Esophagus mucosa (tissue), 1 donor: ENCODE results near the gene TRABD. TPM values are rescaled to one million over a fixed set of nuclear protein-coding genes. Genes with fewer than 3 reads are reported as not detected.
A peak's percentile ranks its signal among the peaks of the same experiment; 100 is the strongest.
"Not testable (repeated sequence)": the region's sequence is repeated elsewhere in the genome, so short reads cannot be mapped to it uniquely, and the experiment has no call there.

Experiments
- ATAC-seq: fragments of 200-7000 bp; cut with Tn5 transposase; one replicate; pipeline ENCODE4 v1.9.1; 2020
- total RNA-seq: library from RNA; stranded (reverse); gene quantifications from one replicate; pipeline ENCODE4 v1.2.4, GENCODE V29; 2023
- donor health status: DM: yes; HTN: yes; CAD: no.

Gene TRABD
- total RNA-seq: 32.6 TPM

- ATAC-seq: peak; percentile 74
Measured at GRCh38 chr22:50185375-50186087, at the start of gene TRABD. TRABD (plus strand) TSS chr22:50185913; CDS start chr22:50193061, 7,148 bp downstream.

GRCh38 chr22:50136581-50137015 is 49.1 kb upstream of the TRABD start:
- ATAC-seq: peak; percentile 14

GRCh38 chr22:50137277-50137676 is 48.4 kb upstream of the TRABD start:
- not testable (repeated sequence) for ATAC-seq

GRCh38 chr22:50138041-50138440 is 47.7 kb upstream of the TRABD start:
- ATAC-seq: no peak

GRCh38 chr22:50138988-50139387 is 46.7 kb upstream of the TRABD start:
- ATAC-seq: no peak

- peak; percentile 84 for ATAC-seq
Measured at GRCh38 chr22:50139843-50140415, 45.8 kb upstream of the TRABD start.

- ATAC-seq: no peak
Measured at GRCh38 chr22:50140615-50141014, 45.1 kb upstream of the TRABD start.

GRCh38 chr22:50141462-50141861 is 44.3 kb upstream of the TRABD start:
- ATAC-seq: no peak

GRCh38 chr22:50141891-50142363 is 43.8 kb upstream of the TRABD start:
- no peak for ATAC-seq

GRCh38 chr22:50143096-50143495 is 42.6 kb upstream of the TRABD start:
- no peak for ATAC-seq

- no peak for ATAC-seq
Measured at GRCh38 chr22:50144005-50144614, 41.6 kb upstream of the TRABD start.

GRCh38 chr22:50145721-50146438 is 39.8 kb upstream of the TRABD start:
- ATAC-seq: no peak

GRCh38 chr22:50146439-50147238 is 39.1 kb upstream of the TRABD start:
- ATAC-seq: peak; percentile 32

GRCh38 chr22:50147258-50148165 is 38.2 kb upstream of the TRABD start:
- not testable (repeated sequence) for ATAC-seq

GRCh38 chr22:50148166-50148500 is 37.6 kb upstream of the TRABD start:
- ATAC-seq: no peak

GRCh38 chr22:50148991-50149721 is 36.6 kb upstream of the TRABD start:
- peak; percentile 86 for ATAC-seq

GRCh38 chr22:50150161-50151129 is 35.3 kb upstream of the TRABD start:
- peak; percentile 21 for ATAC-seq

GRCh38 chr22:50151571-50152537 is 33.9 kb upstream of the TRABD start:
- no peak for ATAC-seq
